GM21423 (cell line): Measurements from ENCODE around the gene ABCB11.
A peak's percentile ranks its signal among the peaks of the same experiment; 100 is the strongest.
"Not testable (repeated sequence)": the region's sequence is repeated elsewhere in the genome, so short reads cannot be mapped to it uniquely, and the experiment has no call there.

Experiments
- ATAC-seq: cut with Tn5 transposase; IDR thresholded peaks from one replicate; pipeline ENCODE4 v1.9.1; 2021; ENCODE audit warnings: mild to moderate bottlenecking, moderate library complexity; ENCODE audit not compliant: unreplicated experiment

Gene ABCB11

DNA sequence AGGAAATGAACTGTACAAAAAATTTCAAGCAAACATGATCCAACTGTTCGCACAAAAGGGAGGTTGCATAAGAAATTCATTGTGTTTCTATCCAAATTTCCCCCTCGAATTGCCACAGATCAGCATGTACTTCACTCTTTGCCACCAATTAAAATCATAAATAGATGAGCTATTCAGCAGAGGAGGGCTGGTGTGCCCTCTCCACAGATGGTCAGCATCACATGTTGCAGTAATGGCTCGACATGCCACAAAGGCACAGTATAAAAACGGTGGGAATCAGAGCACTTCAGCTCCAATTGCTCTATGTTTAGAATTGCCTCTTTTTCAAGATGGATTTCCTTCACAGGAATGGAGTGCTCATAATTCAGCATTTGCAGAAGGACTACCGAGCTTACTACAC, 130.1 kb downstream of the ABCB11 start, which contains the start of gene G6PC2:
G6PC2 (plus strand) TSS at position 289 of the 400 bp plus-strand sequence; CDS start at position 330, 41 bp downstream.
- ATAC-seq, result no peak

DNA sequence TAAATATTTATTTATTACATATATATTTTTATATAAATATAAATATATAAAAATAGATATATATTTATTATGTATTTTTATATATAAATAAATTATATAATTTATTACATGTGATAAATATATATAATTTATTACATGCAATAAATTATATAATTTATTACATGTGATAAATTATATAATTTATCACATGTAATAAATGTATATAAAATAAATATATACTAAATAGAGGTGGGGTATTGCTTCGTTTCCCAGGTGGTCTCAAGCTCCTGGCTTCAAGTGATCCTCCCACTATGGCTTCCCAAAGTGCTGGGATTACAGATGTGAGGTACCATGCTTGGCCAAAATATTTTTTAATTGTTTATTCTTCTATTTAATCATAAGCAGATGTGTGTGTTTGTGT, 133.7 kb downstream of the ABCB11 start:
- ATAC-seq, result no peak

DNA sequence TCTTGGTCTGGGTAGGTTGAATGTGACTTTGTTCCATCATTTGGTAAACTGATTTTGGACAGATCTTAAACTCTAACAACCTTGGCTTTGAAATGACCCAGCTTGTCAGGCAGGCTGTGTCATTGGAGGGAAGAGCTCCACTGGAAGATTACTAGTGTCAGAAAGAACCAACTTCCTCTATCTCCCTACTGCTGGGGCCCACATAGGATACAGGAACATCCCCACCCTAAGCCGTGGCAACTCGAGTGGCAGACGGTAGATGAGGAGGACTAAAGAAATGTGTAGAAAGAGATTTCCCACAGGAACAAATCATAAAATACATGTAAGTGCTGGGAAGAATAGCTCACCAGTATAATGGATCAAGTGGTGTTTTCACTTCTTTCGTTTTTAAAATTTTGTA, 134.3 kb downstream of the ABCB11 start:
- no peak for ATAC-seq

DNA sequence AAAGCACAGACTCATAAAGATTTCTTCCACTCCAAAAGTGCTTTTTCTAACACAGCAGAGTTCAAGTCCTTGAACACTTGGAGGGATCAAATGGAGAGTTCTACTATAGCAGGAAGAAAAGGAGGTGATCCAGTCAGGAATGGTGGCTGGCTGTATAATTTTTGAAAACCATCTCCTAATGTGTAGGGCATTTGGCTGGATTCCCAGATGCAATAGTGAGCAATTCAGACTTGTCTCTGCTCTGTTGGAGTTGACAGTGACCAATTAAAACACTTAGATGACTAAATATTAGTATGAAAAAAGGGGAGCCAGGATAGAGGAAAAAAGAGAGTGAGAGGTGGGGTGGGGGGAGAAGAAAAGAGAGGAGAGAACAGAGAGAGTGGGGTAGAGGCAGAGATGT, 135.4 kb downstream of the ABCB11 start:
- no peak for ATAC-seq

DNA sequence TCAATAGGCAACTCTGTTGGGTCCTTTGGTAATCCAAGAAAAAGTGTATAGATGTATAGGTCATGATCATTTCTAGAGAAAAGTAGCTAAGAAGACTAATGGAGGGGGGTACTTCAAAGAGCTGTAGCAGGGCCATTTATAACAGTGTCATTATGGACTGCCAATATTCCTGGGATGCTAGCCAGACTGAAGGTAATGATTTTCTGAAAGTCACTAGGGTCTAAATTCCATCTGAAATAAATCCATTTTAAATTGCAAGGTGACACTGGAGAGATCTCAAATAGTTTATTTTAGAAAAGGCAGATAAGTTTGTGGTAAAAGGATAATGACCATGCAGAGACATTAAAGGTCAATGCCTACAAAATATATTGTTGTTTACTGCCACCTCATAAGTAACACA, 136.4 kb downstream of the ABCB11 start:
- no peak for ATAC-seq

DNA sequence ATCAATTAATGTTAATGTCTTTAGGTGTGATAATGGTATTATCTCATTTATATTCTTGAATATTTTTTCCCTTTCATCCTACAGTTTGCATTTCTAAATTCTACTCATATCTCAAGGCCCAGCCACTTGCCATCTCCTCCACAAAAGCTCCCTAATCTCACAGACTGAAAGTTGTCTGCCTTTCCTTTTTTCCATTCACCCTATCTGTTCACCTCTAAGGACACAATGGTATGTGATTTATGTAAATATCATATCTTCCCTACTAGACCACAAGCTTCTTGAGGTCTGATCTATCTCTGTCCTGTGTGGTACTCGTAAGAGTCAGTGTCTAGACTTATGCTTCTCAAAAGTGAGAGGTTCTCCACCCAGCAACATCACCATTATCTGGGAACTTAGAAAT, 137.0 kb downstream of the ABCB11 start:
- no peak for ATAC-seq

DNA sequence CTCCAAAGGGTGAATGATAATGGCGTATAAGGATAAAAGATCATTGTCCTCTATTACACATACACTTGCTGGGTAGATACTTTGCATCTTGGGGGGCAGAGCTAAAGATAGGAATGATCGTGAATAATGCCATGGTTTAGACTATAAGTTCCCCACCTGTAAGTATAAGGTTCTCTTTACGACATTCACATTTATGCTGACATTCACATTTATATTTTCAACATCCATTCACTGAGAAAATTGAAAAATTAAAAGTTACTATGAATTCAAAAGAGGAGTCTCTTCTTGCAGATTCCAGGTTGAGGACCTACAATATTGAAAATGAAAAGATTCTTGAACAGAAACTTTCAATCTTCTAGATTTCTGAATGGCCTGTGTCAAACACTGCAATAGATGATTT, 138.8 kb downstream of the ABCB11 start:
- ATAC-seq, result no peak

DNA sequence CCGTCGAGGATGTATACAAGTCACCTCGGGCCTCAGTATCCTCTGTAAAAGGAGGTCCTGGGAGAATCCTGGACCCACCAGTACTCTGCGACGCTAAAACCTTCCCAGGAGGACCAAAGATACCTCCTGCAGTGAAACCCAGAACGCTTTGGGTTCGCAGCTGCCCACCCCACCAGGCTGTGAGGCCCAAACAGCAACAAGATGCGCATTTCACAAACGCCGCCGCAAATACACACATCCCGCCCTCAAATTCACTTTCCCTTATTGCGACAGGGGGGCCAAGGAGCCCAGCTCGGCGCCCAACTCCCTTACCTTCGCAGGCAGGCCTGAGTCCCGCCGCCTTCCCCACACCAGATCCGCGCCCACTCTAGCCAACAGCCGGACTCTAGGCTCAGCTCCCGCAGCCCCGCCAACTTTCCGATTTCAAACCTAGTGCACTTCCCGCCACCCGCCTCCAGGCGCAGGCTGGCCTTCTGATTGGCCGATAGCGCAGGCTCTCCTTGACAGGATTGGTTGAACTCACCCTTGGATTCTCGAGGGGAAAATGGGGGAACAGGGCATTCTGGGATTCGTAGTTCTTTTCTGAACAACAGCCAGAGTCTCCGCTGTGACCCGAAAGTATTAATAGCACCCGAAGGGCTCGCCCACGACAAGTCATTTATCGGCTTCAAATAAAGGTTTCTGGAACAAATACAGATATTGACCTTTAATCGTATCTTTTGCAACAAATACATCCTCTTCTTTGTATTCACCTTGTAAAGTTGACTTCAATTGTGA, 140.9 kb downstream of the ABCB11 start, which contains the start of gene SPC25:
SPC25 (minus strand) TSS at position 425 of the 777 bp plus-strand sequence. CDS start 911 bp downstream, outside the sequence.
- ATAC-seq, result peak; percentile 100

DNA sequence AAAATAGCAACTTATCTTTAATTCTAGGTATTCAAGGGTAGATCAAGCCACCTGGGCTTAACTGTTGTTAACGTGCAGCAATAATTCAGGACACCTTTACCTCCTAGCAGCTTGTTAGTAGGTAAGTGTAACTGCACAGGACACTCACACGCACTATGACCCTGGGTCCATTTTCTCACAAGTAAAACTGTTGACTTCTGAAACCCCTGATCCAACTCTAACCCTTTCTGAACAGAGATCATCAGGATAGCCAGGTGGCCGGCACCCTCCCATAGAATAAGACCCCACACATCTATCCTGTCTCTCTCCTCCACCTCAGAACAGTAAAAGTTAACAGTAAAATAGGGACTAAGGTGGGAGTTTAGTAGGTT, 141.5 kb downstream of the ABCB11 start:
- no peak for ATAC-seq

DNA sequence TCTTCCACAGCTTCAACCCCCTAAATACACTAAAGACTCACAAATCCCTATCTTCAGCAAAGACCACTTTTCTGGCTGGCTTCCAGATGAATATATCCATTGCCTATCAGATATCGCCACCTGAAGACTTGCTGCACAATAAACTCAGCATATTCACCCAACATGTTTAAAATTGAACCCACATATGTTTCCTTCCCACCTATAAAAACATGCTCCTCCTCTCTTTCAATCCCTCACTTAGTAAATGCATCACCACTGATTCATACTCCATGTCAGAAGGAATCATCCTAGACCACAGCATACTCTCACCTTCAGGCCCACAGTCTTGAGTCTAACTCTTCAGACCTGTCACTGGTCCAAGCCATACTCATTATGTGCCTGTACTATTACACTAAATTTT, 146.1 kb downstream of the ABCB11 start:
- ATAC-seq, result no peak

DNA sequence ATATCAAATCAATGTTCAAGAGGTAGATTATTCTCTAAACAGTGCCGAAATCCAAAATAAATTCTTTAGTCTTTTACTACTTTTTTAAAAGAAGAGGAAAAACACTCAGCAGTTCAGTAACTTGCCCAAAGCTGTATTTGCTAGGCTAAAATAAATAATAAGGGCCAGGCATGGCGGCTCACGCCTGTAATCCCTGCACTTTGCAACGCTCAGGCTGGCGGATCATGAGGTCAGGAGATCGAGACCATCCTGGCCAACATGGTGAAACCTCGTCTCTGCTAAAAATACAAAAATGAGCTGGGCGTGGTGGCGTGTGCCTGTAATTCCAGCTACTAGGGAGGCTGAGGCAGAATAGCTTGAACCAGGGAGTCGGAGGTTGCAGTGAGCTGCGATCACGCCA, 149.0 kb downstream of the ABCB11 start:
- ATAC-seq, result not testable (repeated sequence)

DNA sequence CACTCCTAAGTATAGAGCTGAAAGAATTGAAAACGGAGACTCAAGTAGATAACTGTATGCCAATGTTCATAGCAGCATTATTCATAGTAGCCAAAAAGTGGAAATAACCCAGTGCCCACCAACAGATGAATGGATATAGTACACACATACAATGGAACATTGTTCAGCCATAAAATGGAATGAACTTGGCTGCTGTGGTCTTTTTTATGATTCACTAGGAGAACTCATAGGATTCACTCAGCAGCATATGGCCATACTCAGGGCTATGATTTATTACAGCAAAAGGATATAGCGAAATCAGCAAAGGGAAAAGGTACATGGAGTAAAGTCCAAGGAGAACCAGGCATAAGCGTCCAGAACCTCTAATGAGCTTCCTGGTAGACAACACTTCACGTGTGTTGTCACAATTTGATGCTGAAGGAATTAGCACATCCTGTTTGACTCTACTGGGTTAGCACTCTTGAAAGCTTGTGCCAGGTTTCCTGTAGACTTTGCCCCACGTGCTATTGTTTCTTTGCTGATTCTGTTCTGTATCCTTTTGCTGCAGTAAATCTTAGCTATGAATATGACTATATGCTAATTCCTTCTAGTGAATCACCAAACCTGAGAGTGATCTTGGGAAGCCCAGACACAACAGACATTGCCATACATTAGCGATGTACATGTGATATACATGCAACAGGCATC, 156.6 kb downstream of the ABCB11 start:
- ATAC-seq, result no peak

DNA sequence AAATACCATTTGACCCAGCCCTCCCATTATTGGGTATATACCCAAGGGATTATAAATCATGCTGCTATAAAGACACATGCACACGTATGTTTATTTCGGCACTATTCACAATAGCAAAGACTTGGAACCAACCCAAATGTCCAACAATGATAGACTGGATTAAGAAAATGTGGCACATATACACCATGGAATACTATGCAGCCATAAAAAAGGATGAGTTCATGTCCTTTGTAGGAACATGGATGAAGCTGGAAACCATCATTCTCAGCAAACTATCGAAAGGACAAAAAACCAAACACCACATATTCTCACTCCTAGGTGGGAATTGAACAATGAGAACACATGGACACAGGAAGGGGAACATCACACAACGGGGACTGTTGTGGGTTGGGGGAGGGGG, 160.3 kb downstream of the ABCB11 start:
- not testable (repeated sequence) for ATAC-seq
